GM18951 (cell line): ENCODE data around the gene POLR3K.

Source experiments
- POLR2A ChIP-seq: IDR thresholded peaks from 4 replicates; pipeline ENCODE4 v1.6.1; 2011; ENCODE audit warnings: mild to moderate bottlenecking; ENCODE audit not compliant: insufficient read length, insufficient read depth; ENCODE audit errors: extremely low read depth
- in situ Hi-C: fragments of 300-500 bp; cut with MboI; formaldehyde crosslinking; loops from one replicate; pipeline ENCODE4 v1.12.0; 2022; ENCODE audit warnings: low sequenced_read_pairs, mixed read lengths, inconsistent platforms; ENCODE audit not compliant: unreplicated experiment

Gene POLR3K

GRCh38 chr16:63998-64913 lies 10.8 kb upstream of the POLR3K start:
- in situ Hi-C loops: no loop called here

GRCh38 chr16:63466-63865 lies 10.1 kb upstream of the POLR3K start:
- in situ Hi-C loops: no loop called here
- no peak for TF ChIP-seq POLR2A

More at GRCh38 chr16:63998-64913, 10.8 kb upstream of the POLR3K start:
- TF ChIP-seq POLR2A: no peak

- no peak for TF ChIP-seq POLR2A
- in situ Hi-C loops: no loop called here
Measured at GRCh38 chr16:62968-63391, 9.6 kb upstream of the POLR3K start.

GRCh38 chr16:62283-62967 lies 9.0 kb upstream of the POLR3K start:
- in situ Hi-C loops: no loop called here
- no peak for TF ChIP-seq POLR2A

GRCh38 chr16:61879-62281 lies 8.5 kb upstream of the POLR3K start:
- in situ Hi-C loops: no loop called here
- no peak for TF ChIP-seq POLR2A

GRCh38 chr16:60929-61878 lies 7.8 kb upstream of the POLR3K start:
- no peak for TF ChIP-seq POLR2A
- in situ Hi-C loops: no loop called here

- in situ Hi-C loops: no loop called here
- TF ChIP-seq POLR2A: no peak
Measured at GRCh38 chr16:60166-60565, 6.8 kb upstream of the POLR3K start.

- in situ Hi-C loops: no loop called here
- TF ChIP-seq POLR2A: no peak
Measured at GRCh38 chr16:59440-60059, 6.1 kb upstream of the POLR3K start.

GRCh38 chr16:58491-59439 lies 5.4 kb upstream of the POLR3K start:
- in situ Hi-C loops: no loop called here
- TF ChIP-seq POLR2A: no peak

- in situ Hi-C loops: no loop called here
- no peak for TF ChIP-seq POLR2A
Measured at GRCh38 chr16:57711-58110, 4.3 kb upstream of the POLR3K start.

- in situ Hi-C loops: no loop called here
- no peak for TF ChIP-seq POLR2A
Measured at GRCh38 chr16:56231-56927, 3.0 kb upstream of the POLR3K start.
